HCT116 (cell line): ENCODE results near the gene SLC39A12. TPM values are rescaled to one million over a fixed set of nuclear protein-coding genes. Genes with fewer than 3 reads are reported as not detected.

Experiments
- ATAC-seq: fragments of 200-7000 bp; cut with Tn5 transposase; 2 replicates; pipeline ENCODE4 v1.9.1; 2020; ENCODE audit warnings: mild to moderate bottlenecking, moderate library complexity
- BruUV-seq: library from RNA; stranded (reverse); fragments of 400-500 nt; replicated peaks from 2 replicates; lab custom pipeline; 2021; lab: Mats Ljungman, UMichigan
- CTCF ChIA-PET: fragments of 300-600 bp; sonication (Branson Sonifier 250); formaldehyde crosslinking; loops from one replicate; lab custom pipeline; 2021; ENCODE audit warnings: antibody characterized with exemption; lab: Charles Lee
- POLR2A ChIA-PET: fragments of 300-600, 350-600 bp; sonication (Branson Sonifier 250); formaldehyde crosslinking; loops from one replicate; lab custom pipeline; 2021; ENCODE audit warnings: antibody characterized with exemption; lab: Charles Lee
- RAD21 ChIA-PET, 2 experiments: fragments of 300-600 bp; sonication (Branson Sonifier 250); formaldehyde crosslinking; loops; one replicate each; lab custom pipeline; 2023; ENCODE audit warnings: low total read pairs in 2 of 2; ENCODE audit not compliant: uncharacterized antibody in 2 of 2, unreplicated experiment in 2 of 2, low non-redundant PET in 1 of 2; lab: Charles Lee
- DNase-seq: peaks from one replicate; pipeline ENCODE4 v3.0.0-alpha.2; 2010; ENCODE audit warnings: low read depth, low spot score
- H2AFZ ChIP-seq: fragments of 200-600 bp; shearing (Covaris generic), sonication (generic); 2 replicates; pipeline ENCODE4 v1.6.1; 2017; ENCODE audit warnings: low read depth, mixed run types, mixed read lengths, antibody characterized with exemption, low read length; ENCODE audit not compliant: poor library complexity, severe bottlenecking
- H3K27ac ChIP-seq: 2 replicates; pipeline ENCODE4 v1.5.1; 2012; ENCODE audit warnings: low read depth, low read length
- H3K27me3 ChIP-seq: fragments of 200-600 bp; sonication (generic); 2 replicates; pipeline ENCODE4 v1.6.1; 2016; ENCODE audit warnings: mixed run types, low read length, mixed read lengths; ENCODE audit not compliant: insufficient read depth
- H3K36me3 ChIP-seq, 2 experiments: fragments of 200-500 bp in 1 of 2; fragments of 200-600 bp in 1 of 2; sonication (Bioruptor generic) in 1 of 2; sonication (generic) in 1 of 2; 2 replicates each; pipeline versions ENCODE4 v1.5.1 to v1.6.1; 2014 to 2016; ENCODE audit warnings: low read length in 2 of 2, inconsistent platforms in 1 of 2, mixed read lengths in 1 of 2, mixed run types in 1 of 2; ENCODE audit not compliant: insufficient read depth in 2 of 2, control insufficient read depth in 1 of 2
- H3K4me1 ChIP-seq, 2 experiments: fragments of 200-600 bp in 1 of 2; sonication (generic) in 1 of 2; 2 replicates each; pipeline versions ENCODE4 v1.5.1 to v1.6.1; 2012 to 2017; ENCODE audit warnings: low read length in 2 of 2, inconsistent platforms in 1 of 2, mild to moderate bottlenecking in 1 of 2, mixed read lengths in 1 of 2, mixed run types in 1 of 2, moderate library complexity in 1 of 2; ENCODE audit not compliant: insufficient read depth in 2 of 2, control insufficient read depth in 1 of 2
- H3K4me2 ChIP-seq: fragments of 200-600 bp; sonication (generic); 2 replicates; pipeline ENCODE4 v1.6.1; 2017; ENCODE audit warnings: mixed run types, low read length, mixed read lengths
- H3K4me3 ChIP-seq, 2 experiments: fragments of 200-600 bp in 1 of 2; sonication (generic) in 1 of 2; replicated peaks in 1 of 2; 2 replicates each; pipeline ENCODE4 v1.5.1; 2011 to 2016; ENCODE audit warnings: low read length in 2 of 2, control low read depth in 1 of 2, low read depth in 1 of 2, mild to moderate bottlenecking in 1 of 2, mixed read lengths in 1 of 2, mixed run types in 1 of 2
- H3K79me2 ChIP-seq: fragments of 200-600 bp; sonication (generic); 2 replicates; pipeline ENCODE4 v1.6.1; 2017; ENCODE audit warnings: mild to moderate bottlenecking, mixed run types, low read length, moderate library complexity, mixed read lengths; ENCODE audit not compliant: insufficient read depth
- H3K9ac ChIP-seq: fragments of 200-600 bp; sonication (generic); 2 replicates; pipeline ENCODE4 v1.6.1; 2016; ENCODE audit warnings: low read length, mixed read lengths
- H3K9me2 ChIP-seq: fragments of 200-600 bp; sonication (generic), shearing (Covaris generic); 2 replicates; pipeline ENCODE4 v1.6.1; 2017; ENCODE audit warnings: mixed run types, mild to moderate bottlenecking, moderate library complexity; ENCODE audit not compliant: insufficient read depth
- H3K9me3 ChIP-seq, 2 experiments: fragments of 200-500 bp in 1 of 2; fragments of 200-600 bp in 1 of 2; sonication (Bioruptor generic) in 1 of 2; sonication (generic) in 1 of 2; 2 replicates each; pipeline ENCODE4 v1.6.1; 2014 to 2017; ENCODE audit warnings: low read length in 2 of 2, mixed read lengths in 2 of 2, inconsistent platforms in 1 of 2, low read depth in 1 of 2, mild to moderate bottlenecking in 1 of 2, mixed run types in 1 of 2, moderate library complexity in 1 of 2; ENCODE audit not compliant: control insufficient read depth in 1 of 2, insufficient read depth in 1 of 2
- H4K20me1 ChIP-seq: fragments of 200-600 bp; sonication (generic), shearing (Covaris generic); 2 replicates; pipeline ENCODE4 v1.6.1; 2017; ENCODE audit warnings: mixed run types, mild to moderate bottlenecking, moderate library complexity; ENCODE audit not compliant: insufficient read depth
- CEBPB ChIP-seq: IDR thresholded peaks from 2 replicates; pipeline ENCODE4 v1.6.1; 2012; ENCODE audit warnings: low read depth
- CTCF ChIP-seq, 3 experiments: fragments of 200-600 bp in 1 of 3; sonication (generic) in 1 of 3; IDR thresholded peaks in 2 of 3; conservative IDR thresholded peaks in 1 of 3; 2 replicates each; pipeline ENCODE4 v1.5.1; 2012 to 2017; ENCODE audit warnings: low read depth in 2 of 3, low read length in 2 of 3, antibody characterized with exemption in 1 of 3, borderline replicate concordance in 1 of 3, control low read depth in 1 of 3, mild to moderate bottlenecking in 1 of 3, mixed read lengths in 1 of 3, mixed run types in 1 of 3, moderate library complexity in 1 of 3; ENCODE audit not compliant: insufficient read depth in 1 of 3
- EGR1 ChIP-seq: IDR thresholded peaks from 2 replicates; pipeline ENCODE4 v1.6.1; 2012; ENCODE audit warnings: low read depth
- ELF1 ChIP-seq: IDR thresholded peaks from 2 replicates; pipeline ENCODE4 v1.6.1; 2012; ENCODE audit warnings: low read depth, borderline replicate concordance
- EZH2phosphoT487 ChIP-seq: fragments of 200-600 bp; IDR thresholded peaks from 2 replicates; pipeline ENCODE4 v1.6.1; 2018; ENCODE audit warnings: antibody characterized with exemption, borderline replicate concordance
- JUND ChIP-seq: IDR thresholded peaks from 2 replicates; pipeline ENCODE4 v1.6.1; 2012
- MAX ChIP-seq: IDR thresholded peaks from 2 replicates; pipeline ENCODE4 v1.6.1; 2012
- POLR2A ChIP-seq: IDR thresholded peaks from 2 replicates; pipeline ENCODE4 v1.7.0; 2011; ENCODE audit warnings: borderline replicate concordance; ENCODE audit not compliant: insufficient read depth, insufficient read length; ENCODE audit errors: extremely low read depth
- POLR2AphosphoS5 ChIP-seq: IDR thresholded peaks from 2 replicates; pipeline ENCODE4 v1.6.1; 2011; ENCODE audit warnings: mild to moderate bottlenecking, low read depth, low read length, moderate library complexity
- RAD21 ChIP-seq: IDR thresholded peaks from 2 replicates; pipeline ENCODE4 v1.6.1; 2012; ENCODE audit warnings: low read depth, mild to moderate bottlenecking
- SIN3A ChIP-seq: IDR thresholded peaks from 2 replicates; pipeline ENCODE4 v1.6.1; 2012; ENCODE audit warnings: low read depth
- SP1 ChIP-seq: IDR thresholded peaks from 2 replicates; pipeline ENCODE4 v1.6.1; 2012; ENCODE audit warnings: low read depth
- SRF ChIP-seq: IDR thresholded peaks from 2 replicates; pipeline ENCODE4 v1.6.1; 2012; ENCODE audit warnings: low read depth
- TCF7L2 ChIP-seq: IDR thresholded peaks from 2 replicates; pipeline ENCODE4 v1.7.0; 2011; ENCODE audit warnings: borderline replicate concordance, inconsistent platforms; ENCODE audit not compliant: insufficient read depth, insufficient read length; ENCODE audit errors: extremely low read depth
- ZBTB33 ChIP-seq: IDR thresholded peaks from 2 replicates; pipeline ENCODE4 v1.6.1; 2011; ENCODE audit warnings: mild to moderate bottlenecking, low read length, moderate library complexity; ENCODE audit not compliant: insufficient replicate concordance; ENCODE audit errors: extremely low read depth
- ZFX ChIP-seq: fragments of 450-650 bp; IDR thresholded peaks from 2 replicates; pipeline ENCODE4 v1.6.1; 2017
- ZNF274 ChIP-seq: fragments of 200-500 bp; sonication (Bioruptor generic); IDR thresholded peaks from 2 replicates; pipeline ENCODE4 v1.6.1; 2014; ENCODE audit warnings: mild to moderate bottlenecking, low read depth, low read length, inconsistent platforms
- intact Hi-C: fragments of 100-400 bp; cut with micrococcal nuclease; formaldehyde crosslinking; loops from 2 replicates; pipeline ENCODE4 v1.10.0; 2022
- total RNA-seq: library from RNA; stranded (reverse); gene quantifications from one replicate; pipeline ENCODE4 v1.2.1, GENCODE V29; 2021; ENCODE audit not compliant: unreplicated experiment
- TF ChIP-seq, protein P1 (sequence below): IDR thresholded peaks from 2 replicates; pipeline ENCODE4 v1.6.1; 2012

Gene SLC39A12
- total RNA-seq, 1 experiment from 2014 or later: not detected

GRCh38 chr10:17906002-17906401 lies 45.7 kb upstream of the SLC39A12 start:
- ChIA-PET POLR2A (no interaction called here), CTCF (no interaction called here), RAD21 (no interaction called here)
- Histone ChIP-seq H3K4me2 (no peak overlapping the region), H3K4me1 (no peaks in the 10 kb centered on the region), H3K36me3 (no peaks in the 10 kb centered on the region), H3K27me3 (peaks cover 6% of the 10 kb centered on the region; the same call in 1 of the 2 replicates), H3K9me2 (no peaks in the 10 kb centered on the region), H4K20me1 (no peaks in the 10 kb centered on the region), H3K27ac (no peak overlapping the region), H3K79me2 (no peaks in the 10 kb centered on the region), H3K4me3 (no peak overlapping the region), H3K9ac (no peak overlapping the region), H3K9me3 (no peaks in the 10 kb centered on the region), H2AFZ (no peak overlapping the region)
- no peak for TF ChIP-seq CTCF (IDR thresholded peaks at IDR 0.05 in 2 of 3, conservative IDR thresholded peaks at IDR 0.05 in 1 of 3; ENCODE audit: borderline replicate concordance in 1 of 3, insufficient read depth in 1 of 3, low read depth in 2 of 3, low read length in 2 of 3)
- no peak for TF ChIP-seq POLR2A
- no peak for TF ChIP-seq ZBTB33
- TF ChIP-seq EZH2phosphoT487: no peak
- no peak for TF ChIP-seq SP1
- TF ChIP-seq MAX: no peak
- no peak for TF ChIP-seq RAD21
- no peak for TF ChIP-seq ZFX
- TF ChIP-seq ELF1: no peak
- no peak for TF ChIP-seq SRF
- TF ChIP-seq SIN3A: no peak
- TF ChIP-seq JUND: no peak
- TF ChIP-seq, protein P1, sequence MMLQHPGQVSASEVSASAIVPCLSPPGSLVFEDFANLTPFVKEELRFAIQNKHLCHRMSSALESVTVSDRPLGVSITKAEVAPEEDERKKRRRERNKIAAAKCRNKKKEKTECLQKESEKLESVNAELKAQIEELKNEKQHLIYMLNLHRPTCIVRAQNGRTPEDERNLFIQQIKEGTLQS: no peak
- no peak for TF ChIP-seq TCF7L2
- TF ChIP-seq ZNF274: no peak
- TF ChIP-seq CEBPB: no peak
- TF ChIP-seq POLR2AphosphoS5: no peak
- TF ChIP-seq EGR1: no peak
- no peak for DNase-seq
- no peak for ATAC-seq
- BruUV-seq: no TSS peak
- intact Hi-C loops: no loop called here
